ENCODE measurements around the gene DAAM1.

The DAAM1 gene

DNA sequence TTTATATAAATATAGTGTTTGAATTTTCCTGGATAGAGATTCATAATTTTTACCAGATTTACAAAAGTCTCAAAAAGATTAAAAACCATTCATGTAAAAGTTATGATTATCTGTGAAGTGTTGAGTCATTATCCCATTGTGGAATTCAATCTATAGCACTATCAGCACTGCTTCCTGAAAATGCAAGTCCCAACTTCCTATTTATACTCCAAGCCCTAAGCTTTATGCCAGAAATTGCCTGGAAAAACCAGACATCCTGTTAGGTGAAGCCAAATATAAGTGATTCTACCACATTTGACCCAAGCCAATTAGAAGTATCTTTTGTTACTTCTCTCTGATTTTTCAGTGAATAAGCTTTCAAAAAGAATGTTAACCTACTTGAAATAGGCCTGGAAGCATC is 147.6 kb downstream of the DAAM1 start:
- H3K27me3 Mint-ChIP-seq (ENCODE audit: low read depth, poor library complexity), result no peaks in the 10 kb centered on the region
- H3K4me1 Mint-ChIP-seq, result peaks cover 40% of the 10 kb centered on the region
- H3K9me3 Mint-ChIP-seq, result no peaks in the 10 kb centered on the region
- H3K27ac Mint-ChIP-seq, result no peak overlapping the region
- TF ChIP-seq, protein P1, sequence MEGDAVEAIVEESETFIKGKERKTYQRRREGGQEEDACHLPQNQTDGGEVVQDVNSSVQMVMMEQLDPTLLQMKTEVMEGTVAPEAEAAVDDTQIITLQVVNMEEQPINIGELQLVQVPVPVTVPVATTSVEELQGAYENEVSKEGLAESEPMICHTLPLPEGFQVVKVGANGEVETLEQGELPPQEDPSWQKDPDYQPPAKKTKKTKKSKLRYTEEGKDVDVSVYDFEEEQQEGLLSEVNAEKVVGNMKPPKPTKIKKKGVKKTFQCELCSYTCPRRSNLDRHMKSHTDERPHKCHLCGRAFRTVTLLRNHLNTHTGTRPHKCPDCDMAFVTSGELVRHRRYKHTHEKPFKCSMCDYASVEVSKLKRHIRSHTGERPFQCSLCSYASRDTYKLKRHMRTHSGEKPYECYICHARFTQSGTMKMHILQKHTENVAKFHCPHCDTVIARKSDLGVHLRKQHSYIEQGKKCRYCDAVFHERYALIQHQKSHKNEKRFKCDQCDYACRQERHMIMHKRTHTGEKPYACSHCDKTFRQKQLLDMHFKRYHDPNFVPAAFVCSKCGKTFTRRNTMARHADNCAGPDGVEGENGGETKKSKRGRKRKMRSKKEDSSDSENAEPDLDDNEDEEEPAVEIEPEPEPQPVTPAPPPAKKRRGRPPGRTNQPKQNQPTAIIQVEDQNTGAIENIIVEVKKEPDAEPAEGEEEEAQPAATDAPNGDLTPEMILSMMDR (IDR thresholded peaks at IDR 0.05), result no peak
- peaks cover 65% of the 10 kb centered on the region for H3K36me3 Mint-ChIP-seq (ENCODE audit: low read depth)
- no peak for DNase-seq
- H3K4me3 Mint-ChIP-seq, result no peak overlapping the region

DNA sequence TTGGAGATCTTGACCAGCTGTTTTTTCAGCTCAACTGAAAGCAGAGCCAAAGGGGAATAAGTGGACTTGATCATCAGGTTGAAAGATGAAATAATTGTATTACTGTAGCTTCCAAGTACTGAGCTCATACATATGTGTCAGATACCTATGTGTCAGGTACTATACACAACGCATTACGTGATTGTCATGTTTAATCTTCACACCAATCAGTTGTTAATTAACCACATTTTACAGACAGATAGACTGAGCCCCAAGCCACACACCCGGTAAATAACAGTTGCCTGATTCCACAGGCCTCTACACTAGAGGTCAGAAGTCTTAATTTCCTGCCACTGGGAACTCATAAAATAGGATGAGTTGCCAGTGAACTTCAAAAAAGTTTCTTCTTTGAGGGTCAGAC is 148.2 kb downstream of the DAAM1 start:
- TF ChIP-seq, protein P1 (IDR thresholded peaks at IDR 0.05), result no peak
- peak overlapping the region; percentile 16 for H3K27ac Mint-ChIP-seq
- peaks cover 46% of the 10 kb centered on the region for H3K4me1 Mint-ChIP-seq
- no peak for DNase-seq
- H3K27me3 Mint-ChIP-seq (ENCODE audit: low read depth, poor library complexity), result no peaks in the 10 kb centered on the region
- H3K9me3 Mint-ChIP-seq, result no peaks in the 10 kb centered on the region
- no peak overlapping the region for H3K4me3 Mint-ChIP-seq
- H3K36me3 Mint-ChIP-seq (ENCODE audit: low read depth), result peaks cover 61% of the 10 kb centered on the region

DNA sequence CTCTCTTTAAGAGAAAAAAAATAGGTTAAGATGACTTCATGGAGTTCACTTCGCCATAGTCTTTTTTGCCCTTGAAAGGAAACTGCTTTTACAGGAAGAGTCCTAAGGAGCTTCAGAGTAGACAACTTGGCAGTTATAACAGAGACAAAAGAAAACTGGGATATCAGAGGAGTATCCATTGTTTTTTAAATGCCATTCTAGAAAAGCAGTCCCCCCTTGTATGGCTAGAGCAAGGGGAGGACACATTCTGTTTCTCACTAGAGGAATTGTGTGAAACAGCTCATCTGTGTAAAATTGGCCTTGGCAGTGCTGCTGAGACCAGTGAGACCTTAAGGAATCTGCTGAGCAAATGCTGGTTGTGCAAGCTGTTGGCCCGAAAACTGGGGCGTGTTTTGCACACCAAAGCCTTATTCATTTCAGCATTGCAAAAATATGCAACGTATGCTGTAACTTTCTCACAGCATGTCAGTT is 148.7 kb downstream of the DAAM1 start:
- Mint-ChIP-seq H3K4me3 (no peak overlapping the region), H3K27me3 (ENCODE audit: low read depth, poor library complexity) (no peaks in the 10 kb centered on the region), H3K36me3 (ENCODE audit: low read depth) (peaks cover 57% of the 10 kb centered on the region), H3K27ac (no peak overlapping the region), H3K4me1 (peaks cover 50% of the 10 kb centered on the region), H3K9me3 (no peaks in the 10 kb centered on the region)
- DNase-seq, result no peak
- TF ChIP-seq, protein P1 (IDR thresholded peaks at IDR 0.05), result no peak

DNA sequence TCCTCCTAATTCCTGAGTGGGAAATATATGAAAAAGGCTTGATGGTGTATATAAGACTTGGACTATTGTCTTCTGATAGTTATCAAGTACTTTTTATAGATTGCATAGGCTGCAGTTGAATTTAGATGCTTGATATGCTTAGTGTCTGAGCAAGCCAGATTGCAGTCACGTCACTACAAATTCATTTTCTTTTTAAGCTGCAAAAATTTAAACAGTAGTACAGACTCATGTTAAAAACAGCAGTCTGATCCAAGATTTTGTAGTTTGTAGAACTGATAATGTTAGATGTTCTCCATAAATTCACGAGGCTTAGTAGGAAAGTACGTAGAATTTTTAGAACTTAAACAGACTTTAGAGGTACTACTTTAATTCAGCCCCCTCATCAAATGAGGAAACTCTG is 150.3 kb downstream of the DAAM1 start:
- Mint-ChIP-seq H3K4me3 (no peak overlapping the region), H3K27me3 (ENCODE audit: low read depth, poor library complexity) (no peaks in the 10 kb centered on the region), H3K27ac (no peak overlapping the region), H3K9me3 (no peaks in the 10 kb centered on the region), H3K4me1 (peaks cover 55% of the 10 kb centered on the region), H3K36me3 (ENCODE audit: low read depth) (peaks cover 42% of the 10 kb centered on the region)
- no peak for DNase-seq
- TF ChIP-seq, protein P1 (IDR thresholded peaks at IDR 0.05), result no peak

DNA sequence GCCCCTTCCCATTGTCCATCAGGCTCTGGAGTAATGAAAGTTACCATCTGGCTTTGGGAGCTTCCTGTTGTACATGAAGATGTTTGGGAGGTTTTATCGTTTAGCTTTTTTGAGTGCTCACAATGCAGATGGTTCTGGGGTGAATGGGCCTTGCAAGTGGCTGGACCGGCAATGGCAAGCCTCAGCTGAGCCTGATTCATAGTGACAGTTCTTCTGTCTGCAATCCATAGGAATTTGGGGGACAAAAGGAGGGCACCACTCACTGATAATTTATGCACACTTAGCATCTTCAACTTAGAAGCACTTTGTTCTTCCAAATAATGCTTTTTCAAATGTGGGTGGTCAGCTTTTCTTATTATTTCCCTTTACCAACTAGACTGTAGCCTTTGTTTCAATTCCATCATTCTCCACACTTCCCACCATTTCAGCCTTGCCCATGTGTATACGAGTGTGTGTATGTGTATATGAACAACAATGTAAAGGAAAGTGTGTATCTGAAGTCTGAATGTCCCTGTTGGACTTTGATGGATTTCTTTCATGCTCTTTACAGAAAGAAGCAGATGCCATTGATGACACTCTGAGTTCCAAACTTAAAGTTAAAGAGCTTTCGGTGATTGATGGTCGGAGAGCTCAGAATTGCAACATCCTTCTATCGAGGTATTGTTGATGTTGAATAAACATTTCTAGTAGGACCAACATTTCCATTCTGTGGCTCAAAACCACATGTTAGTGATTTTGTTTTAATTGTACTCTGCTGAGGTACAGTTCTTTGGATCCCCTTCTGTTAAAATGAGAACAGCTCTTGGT is 151.3 kb downstream of the DAAM1 start:
- DNase-seq, result no peak
- peak overlapping the region; percentile 50 for H3K27ac Mint-ChIP-seq
- TF ChIP-seq, protein P1 (IDR thresholded peaks at IDR 0.05), result no peak
- no peaks in the 10 kb centered on the region for H3K27me3 Mint-ChIP-seq (ENCODE audit: low read depth, poor library complexity)
- no peaks in the 10 kb centered on the region for H3K9me3 Mint-ChIP-seq
- no peak overlapping the region for H3K4me3 Mint-ChIP-seq
- H3K4me1 Mint-ChIP-seq, result peaks cover 60% of the 10 kb centered on the region
- H3K36me3 Mint-ChIP-seq (ENCODE audit: low read depth), result peaks cover 38% of the 10 kb centered on the region
